Parathyroid adenoma (tissue), 2 donors: ENCODE measurements around the gene LIG1.
A peak's percentile ranks its signal among the peaks of the same experiment; 100 is the strongest.

Experiments used
- H2AFZ ChIP-seq: fragments of 300-600 bp; sonication (generic); one replicate; pipeline ENCODE4 v1.7.0; 2017; ENCODE audit warnings: antibody characterized with exemption, mild to moderate bottlenecking
- H3K27ac ChIP-seq: fragments of 300-600 bp; sonication (generic); one replicate; pipeline ENCODE4 v1.7.0; 2017
- H3K27me3 ChIP-seq: fragments of 300-600 bp; sonication (generic); one replicate; pipeline ENCODE4 v1.7.0; 2017; ENCODE audit warnings: low read length; ENCODE audit not compliant: control insufficient read depth, insufficient read depth
- H3K36me3 ChIP-seq: fragments of 300-600 bp; sonication (generic); one replicate; pipeline ENCODE4 v1.7.0; 2017; ENCODE audit warnings: low read length; ENCODE audit not compliant: control insufficient read depth, insufficient read depth
- H3K4me1 ChIP-seq: fragments of 300-600 bp; sonication (generic); one replicate; pipeline ENCODE4 v1.7.0; 2017; ENCODE audit warnings: control low read depth
- H3K4me2 ChIP-seq: fragments of 300-600 bp; sonication (generic); one replicate; pipeline ENCODE4 v1.7.0; 2017; ENCODE audit warnings: low read length
- H3K4me3 ChIP-seq: fragments of 300-600 bp; sonication (generic); one replicate; pipeline ENCODE4 v1.7.0; 2017; ENCODE audit warnings: low read depth, low read length
- H3K79me2 ChIP-seq: fragments of 300-600 bp; sonication (generic); one replicate; pipeline ENCODE4 v1.7.0; 2017; ENCODE audit warnings: control low read depth
- H3K9ac ChIP-seq: fragments of 300-600 bp; sonication (generic); one replicate; pipeline ENCODE4 v1.7.0; 2017; ENCODE audit warnings: mild to moderate bottlenecking
- H3K9me3 ChIP-seq: fragments of 300-600 bp; sonication (generic); one replicate; pipeline ENCODE4 v1.7.0; 2017; ENCODE audit warnings: low read length; ENCODE audit not compliant: control insufficient read depth
- TF ChIP-seq, protein P1 (sequence below): fragments of 300-600 bp; sonication (generic); IDR thresholded peaks from one replicate; pipeline ENCODE4 v1.7.0; 2017; ENCODE audit warnings: antibody characterized with exemption, mild to moderate bottlenecking
- donor health status: primary hyperparathyroidism.

Gene LIG1

DNA sequence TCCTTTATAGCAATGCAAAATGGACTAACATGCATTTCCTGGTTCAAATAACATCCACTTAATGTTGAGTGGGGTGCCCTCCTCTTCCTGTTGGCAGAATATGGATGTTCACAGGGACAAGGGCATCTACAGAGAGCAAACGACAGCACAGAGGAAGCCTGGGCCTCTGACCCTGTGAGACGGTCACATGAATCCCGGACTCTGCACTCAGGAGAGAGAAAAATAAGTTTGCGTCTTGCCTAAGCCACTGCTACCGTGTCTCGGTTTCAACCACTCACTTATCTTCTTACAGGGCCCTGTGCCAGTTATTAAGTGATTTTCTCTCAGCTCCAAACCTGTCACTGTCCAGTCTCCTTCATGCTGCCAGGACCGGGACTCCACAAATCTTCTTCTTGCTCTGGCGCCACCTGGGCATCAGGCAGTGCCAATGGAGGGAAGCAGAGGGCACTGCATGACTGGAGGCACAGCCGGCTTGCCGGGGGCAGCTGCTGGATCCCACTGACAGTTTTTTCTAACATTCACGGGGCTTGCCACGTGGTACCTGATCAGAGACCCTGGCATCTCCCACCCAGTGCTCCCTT, 11.8 kb downstream of the LIG1 start:
- no peaks in the 10 kb centered on the region for H3K79me2 ChIP-seq
- no peak overlapping the region for H3K27ac ChIP-seq
- H2AFZ ChIP-seq, result no peak overlapping the region
- H3K36me3 ChIP-seq, result no peaks in the 10 kb centered on the region
- H3K27me3 ChIP-seq, result no peaks in the 10 kb centered on the region
- no peak overlapping the region for H3K9ac ChIP-seq
- H3K4me1 ChIP-seq, result no peaks in the 10 kb centered on the region
- TF ChIP-seq, protein P1, sequence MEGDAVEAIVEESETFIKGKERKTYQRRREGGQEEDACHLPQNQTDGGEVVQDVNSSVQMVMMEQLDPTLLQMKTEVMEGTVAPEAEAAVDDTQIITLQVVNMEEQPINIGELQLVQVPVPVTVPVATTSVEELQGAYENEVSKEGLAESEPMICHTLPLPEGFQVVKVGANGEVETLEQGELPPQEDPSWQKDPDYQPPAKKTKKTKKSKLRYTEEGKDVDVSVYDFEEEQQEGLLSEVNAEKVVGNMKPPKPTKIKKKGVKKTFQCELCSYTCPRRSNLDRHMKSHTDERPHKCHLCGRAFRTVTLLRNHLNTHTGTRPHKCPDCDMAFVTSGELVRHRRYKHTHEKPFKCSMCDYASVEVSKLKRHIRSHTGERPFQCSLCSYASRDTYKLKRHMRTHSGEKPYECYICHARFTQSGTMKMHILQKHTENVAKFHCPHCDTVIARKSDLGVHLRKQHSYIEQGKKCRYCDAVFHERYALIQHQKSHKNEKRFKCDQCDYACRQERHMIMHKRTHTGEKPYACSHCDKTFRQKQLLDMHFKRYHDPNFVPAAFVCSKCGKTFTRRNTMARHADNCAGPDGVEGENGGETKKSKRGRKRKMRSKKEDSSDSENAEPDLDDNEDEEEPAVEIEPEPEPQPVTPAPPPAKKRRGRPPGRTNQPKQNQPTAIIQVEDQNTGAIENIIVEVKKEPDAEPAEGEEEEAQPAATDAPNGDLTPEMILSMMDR, result no peak
- no peak overlapping the region for H3K4me3 ChIP-seq
- H3K9me3 ChIP-seq, result no peaks in the 10 kb centered on the region
- H3K4me2 ChIP-seq, result no peak overlapping the region

DNA sequence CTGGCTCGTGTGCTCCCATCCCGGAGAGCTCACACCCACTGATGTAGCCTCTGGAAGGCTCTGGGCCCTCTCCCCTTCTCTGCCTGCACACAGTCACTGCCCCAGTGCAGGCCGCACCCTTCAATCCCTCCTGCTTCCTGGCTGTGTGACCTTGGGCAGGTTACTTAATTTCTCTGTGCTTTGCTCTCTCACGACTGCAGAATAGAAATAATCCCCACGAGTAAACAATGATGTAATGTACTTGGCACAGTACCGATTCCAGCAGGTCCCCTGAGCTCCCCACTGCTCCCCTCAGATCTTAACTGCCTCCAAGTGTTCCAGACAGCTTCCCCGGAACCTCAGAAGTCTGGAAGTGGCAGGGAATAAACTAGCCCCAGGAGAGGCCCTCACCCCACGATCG, 16.1 kb downstream of the LIG1 start:
- TF ChIP-seq, protein P1, result no peak
- no peaks in the 10 kb centered on the region for H3K79me2 ChIP-seq
- no peaks in the 10 kb centered on the region for H3K4me1 ChIP-seq
- no peak overlapping the region for H3K27ac ChIP-seq
- H3K36me3 ChIP-seq, result no peaks in the 10 kb centered on the region
- H3K9me3 ChIP-seq, result no peaks in the 10 kb centered on the region
- H2AFZ ChIP-seq, result no peak overlapping the region
- H3K27me3 ChIP-seq, result no peaks in the 10 kb centered on the region
- H3K4me2 ChIP-seq, result no peak overlapping the region
- H3K9ac ChIP-seq, result no peak overlapping the region
- no peak overlapping the region for H3K4me3 ChIP-seq

DNA sequence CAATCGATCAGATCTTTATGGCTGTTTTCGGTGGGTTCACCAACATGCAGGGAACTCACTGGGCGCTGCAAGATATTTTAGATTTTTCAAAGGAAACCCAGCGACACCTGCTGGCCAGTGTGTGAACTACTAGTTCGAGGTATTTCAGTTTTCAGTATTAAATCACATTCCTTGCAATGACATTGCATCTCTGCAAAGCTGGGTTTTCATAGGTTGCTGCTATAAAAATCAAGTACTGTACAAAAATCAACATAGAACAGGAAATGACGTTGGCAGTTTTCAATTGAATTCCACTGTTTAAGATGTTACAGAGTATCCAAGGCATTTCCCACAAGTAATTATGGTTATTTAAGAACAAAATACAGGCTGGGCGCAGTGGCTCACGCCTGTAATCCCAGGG, 17.6 kb downstream of the LIG1 start:
- Histone ChIP-seq H3K36me3 (no peaks in the 10 kb centered on the region), H3K27me3 (no peaks in the 10 kb centered on the region), H3K4me1 (no peaks in the 10 kb centered on the region), H3K9ac (no peak overlapping the region), H2AFZ (no peak overlapping the region), H3K9me3 (no peaks in the 10 kb centered on the region), H3K79me2 (no peaks in the 10 kb centered on the region), H3K27ac (no peak overlapping the region), H3K4me3 (no peak overlapping the region), H3K4me2 (no peak overlapping the region)
- TF ChIP-seq, protein P1, result peak; percentile 89

DNA sequence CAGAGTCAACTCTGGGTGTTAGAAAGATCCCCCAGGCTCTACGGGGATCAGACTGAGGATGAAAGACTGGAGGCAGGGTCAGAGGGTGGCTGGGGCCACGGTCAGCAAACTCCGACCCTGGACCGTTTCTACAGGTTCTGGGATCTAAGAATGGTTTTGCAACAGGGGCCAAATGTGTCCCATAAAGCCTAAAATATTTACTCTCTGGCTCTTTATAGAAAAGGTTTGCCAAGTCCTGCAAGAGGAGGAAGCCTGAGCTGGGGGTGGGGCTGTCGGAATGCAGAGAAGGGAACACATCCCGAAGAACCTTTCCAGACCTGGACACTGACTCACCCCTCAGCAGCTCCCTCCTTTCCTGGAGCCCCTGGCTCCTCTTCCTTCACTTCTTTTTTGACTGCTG, 20.7 kb downstream of the LIG1 start:
- TF ChIP-seq, protein P1, result no peak
- no peaks in the 10 kb centered on the region for H3K79me2 ChIP-seq
- no peaks in the 10 kb centered on the region for H3K36me3 ChIP-seq
- no peak overlapping the region for H3K27ac ChIP-seq
- H3K27me3 ChIP-seq, result no peaks in the 10 kb centered on the region
- H3K9ac ChIP-seq, result no peak overlapping the region
- no peak overlapping the region for H2AFZ ChIP-seq
- H3K4me3 ChIP-seq, result no peak overlapping the region
- no peak overlapping the region for H3K4me2 ChIP-seq
- no peaks in the 10 kb centered on the region for H3K9me3 ChIP-seq
- H3K4me1 ChIP-seq, result no peaks in the 10 kb centered on the region

DNA sequence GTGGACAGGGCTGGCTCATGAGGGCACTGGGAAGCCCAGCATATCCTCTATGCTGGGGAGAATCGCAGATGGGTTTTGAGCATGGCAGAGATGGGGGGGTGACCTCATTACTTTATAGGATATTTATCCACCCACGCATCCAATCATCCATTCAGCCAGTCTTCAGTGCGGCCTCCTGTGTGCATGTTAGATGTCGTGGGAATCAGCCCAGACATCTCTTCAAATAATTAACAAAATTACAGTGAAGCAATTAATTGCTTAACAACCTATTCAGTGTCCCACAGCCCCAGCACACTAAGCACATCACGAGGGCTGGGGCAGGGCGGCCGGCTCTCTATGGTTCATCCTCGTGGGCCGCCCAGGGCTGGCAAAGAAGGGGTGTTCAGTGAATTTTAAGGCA, 21.6 kb downstream of the LIG1 start:
- H3K27me3 ChIP-seq, result no peaks in the 10 kb centered on the region
- no peak overlapping the region for H3K27ac ChIP-seq
- no peak overlapping the region for H2AFZ ChIP-seq
- no peak overlapping the region for H3K4me2 ChIP-seq
- H3K36me3 ChIP-seq, result no peaks in the 10 kb centered on the region
- TF ChIP-seq, protein P1, result no peak
- H3K9me3 ChIP-seq, result no peaks in the 10 kb centered on the region
- H3K9ac ChIP-seq, result no peak overlapping the region
- no peaks in the 10 kb centered on the region for H3K4me1 ChIP-seq
- no peaks in the 10 kb centered on the region for H3K79me2 ChIP-seq
- H3K4me3 ChIP-seq, result no peak overlapping the region
